Measurements from ENCODE around the gene FNDC1.
"Not testable (repeated sequence)": the region's sequence is repeated elsewhere in the genome, so short reads cannot be mapped to it uniquely, and the experiment has no call there.

The FNDC1 gene

GRCh38 chr6:159252955-159253508 lies 83.8 kb downstream of the FNDC1 start:
- intact Hi-C loops (cut with DNase I): loop anchor here (2.0 kb wide), 1 partner anchor 402 kb away; no protein-coding TSS in a partner anchor
- DNase-seq: no peak

- intact Hi-C loops (cut with DNase I): no loop called here
These were observed 85.0 kb downstream of the FNDC1 start for GRCh38 chr6:159254186-159254585.

GRCh38 chr6:159255434-159255951 lies 86.3 kb downstream of the FNDC1 start:
- no peak for DNase-seq
- intact Hi-C loops (cut with DNase I): no loop called here

More at GRCh38 chr6:159254186-159254585, 85.0 kb downstream of the FNDC1 start:
- DNase-seq: no peak

GRCh38 chr6:159256128-159256527 lies 86.9 kb downstream of the FNDC1 start:
- no peak for DNase-seq
- intact Hi-C loops (cut with DNase I): no loop called here

GRCh38 chr6:159257846-159258245 lies 88.6 kb downstream of the FNDC1 start:
- intact Hi-C loops (cut with DNase I): no loop called here
- DNase-seq: no peak

GRCh38 chr6:159259441-159260125 lies 90.4 kb downstream of the FNDC1 start:
- intact Hi-C loops (cut with DNase I): no loop called here
- DNase-seq: no peak

- no peak for DNase-seq
- intact Hi-C loops (cut with DNase I): no loop called here
These were observed 91.0 kb downstream of the FNDC1 start for GRCh38 chr6:159260208-159260607.

- intact Hi-C loops (cut with DNase I): no loop called here
- no peak for DNase-seq
These were observed 92.8 kb downstream of the FNDC1 start for GRCh38 chr6:159261995-159262394.

- no peak for DNase-seq
- intact Hi-C loops (cut with DNase I): no loop called here
These were observed 93.4 kb downstream of the FNDC1 start for GRCh38 chr6:159262586-159262985.

GRCh38 chr6:159267165-159267564 lies 98.0 kb downstream of the FNDC1 start:
- intact Hi-C loops (cut with DNase I): no loop called here

GRCh38 chr6:159268511-159268910 lies 99.3 kb downstream of the FNDC1 start:
- no peak for DNase-seq
- intact Hi-C loops (cut with DNase I): no loop called here

More at GRCh38 chr6:159267165-159267564, 98.0 kb downstream of the FNDC1 start:
- DNase-seq: no peak

GRCh38 chr6:159271257-159271656 lies 102.1 kb downstream of the FNDC1 start:
- intact Hi-C loops (cut with DNase I): no loop called here
- DNase-seq: no peak

GRCh38 chr6:159278626-159279025 lies 109.4 kb downstream of the FNDC1 start:
- intact Hi-C loops (cut with DNase I): no loop called here
- no peak for DNase-seq

GRCh38 chr6:159279790-159280277 lies 110.6 kb downstream of the FNDC1 start:
- DNase-seq: peak in 1 of 10 donors; percentile 24
- intact Hi-C loops (cut with DNase I): no loop called here

GRCh38 chr6:159282421-159282820 lies 113.2 kb downstream of the FNDC1 start:
- intact Hi-C loops (cut with DNase I): no loop called here
- no peak for DNase-seq

GRCh38 chr6:159284661-159285060 lies 115.5 kb downstream of the FNDC1 start:
- DNase-seq; intact Hi-C loops (cut with DNase I): not testable (repeated sequence)

- intact Hi-C loops (cut with DNase I): no loop called here
- no peak for DNase-seq
These were observed 129.6 kb downstream of the FNDC1 start for GRCh38 chr6:159298840-159299239.

GRCh38 chr6:159299566-159299965 lies 130.4 kb downstream of the FNDC1 start:
- intact Hi-C loops (cut with DNase I): no loop called here

GRCh38 chr6:159301277-159301676 lies 132.1 kb downstream of the FNDC1 start:
- no peak for DNase-seq
- intact Hi-C loops (cut with DNase I): no loop called here

More at GRCh38 chr6:159299566-159299965, 130.4 kb downstream of the FNDC1 start:
- DNase-seq: no peak

- DNase-seq: no peak
- intact Hi-C loops (cut with DNase I): no loop called here
These were observed 132.8 kb downstream of the FNDC1 start for GRCh38 chr6:159301810-159302593.

GRCh38 chr6:159302594-159302992 lies 133.4 kb downstream of the FNDC1 start:
- DNase-seq: no peak
- intact Hi-C loops (cut with DNase I): no loop called here
